ENCODE measurements around the gene LCN10. TPM values are rescaled to one million over a fixed set of nuclear protein-coding genes. Genes with fewer than 3 reads are reported as not detected.

LCN10 gene
- total and polyA plus RNA-seq, 2 of the 13 experiments (the other 11 are each of a cell fraction or from before 2014, with no cell fraction given), result 0.53 to 0.61 TPM

- FAIRE-seq, result no peak
- Histone ChIP-seq H3K27me3 (ENCODE audit: control insufficient read depth in 1 of 2, insufficient read depth in 2 of 2, low read length in 2 of 2) (no peaks in the 10 kb centered on the region), H3K4me3 (replicated peaks in 1 of 3; ENCODE audit: insufficient read depth in 1 of 3, low read depth in 2 of 3, low read length in 3 of 3) (no peak overlapping the region), H3K4me1 (ENCODE audit: insufficient read depth, low read length) (peaks cover 19% of the 10 kb centered on the region), H3K9ac (ENCODE audit: insufficient read depth, low read depth, low read length) (no peak overlapping the region), H4K20me1 (ENCODE audit: insufficient read depth, low read length) (peaks cover 33% of the 10 kb centered on the region), H3K36me3 (replicated peaks in 1 of 2; ENCODE audit: control insufficient read depth in 1 of 2, insufficient read depth in 2 of 2, low read length in 2 of 2) (peaks cover 9 to 17% of the 10 kb centered on the region in 2 experiments; a peak in 4 of 5 replicates), H3K4me2 (ENCODE audit: low read depth, low read length) (no peak overlapping the region), H3K79me2 (ENCODE audit: insufficient read depth, low read length) (peaks cover 3% of the 10 kb centered on the region), H3K27ac (ENCODE audit: extremely low read length, insufficient read depth, low read length) (no peak overlapping the region), H2AFZ (ENCODE audit: low read length) (no peak overlapping the region), H3K9me3 (ENCODE audit: low read length) (no peaks in the 10 kb centered on the region)
- ChIA-PET CTCF (ENCODE audit: low intra/inter-chr PET ratio, low total read pairs) (no interaction called here), POLR2A (no interaction called here)
- ATAC-seq, result peak; percentile 3
- in situ Hi-C loops (cut with HindIII; ENCODE audit: extremely low pct_ligation_motif_present, low pct_unique_long_range_greater_than_20kb), result no loop called here
- WGBS (ENCODE audit: low lambda C conversion rate), result 80% methylated on average over 3 of the region's 11 CpGs
- BruUV-seq (replicated peaks), result no TSS peak
- intact Hi-C loops (cut with micrococcal nuclease; ENCODE audit: unreplicated experiment), result no loop called here
- no peak for DNase-seq (ENCODE audit: low spot score)
- peak; percentile 23; the same call in 1 of the 2 replicates for TF ChIP-seq POLR2G (IDR thresholded peaks at IDR 0.05; ENCODE audit: low read depth, low read length)
- no peak for TF ChIP-seq ZNF770 (CRISPR knock-in tag; IDR thresholded peaks at IDR 0.05)
- no peak for TF ChIP-seq TAF1 (CRISPR knock-in tag; IDR thresholded peaks at IDR 0.05)
- no peak for TF ChIP-seq FOSL1 (CRISPR knock-in tag; IDR thresholded peaks at IDR 0.05; ENCODE audit: borderline replicate concordance)
- TF ChIP-seq PAF1 (CRISPR knock-in tag; IDR thresholded peaks at IDR 0.05), result 0 out of 2 replicates have a peak, but pooled peaks have one; percentile 24
- no peak for TF ChIP-seq JUNB (CRISPR knock-in tag; IDR thresholded peaks at IDR 0.05; ENCODE audit: borderline replicate concordance)
Observed at GRCh38 chr9:136720898-136721338, 21.8 kb downstream of the LCN10 start.
